ENCODE measurements around the gene TEX28.
"Not testable (repeated sequence)": the region's sequence is repeated elsewhere in the genome, so short reads cannot be mapped to it uniquely, and the experiment has no call there.

TEX28 gene

DNA sequence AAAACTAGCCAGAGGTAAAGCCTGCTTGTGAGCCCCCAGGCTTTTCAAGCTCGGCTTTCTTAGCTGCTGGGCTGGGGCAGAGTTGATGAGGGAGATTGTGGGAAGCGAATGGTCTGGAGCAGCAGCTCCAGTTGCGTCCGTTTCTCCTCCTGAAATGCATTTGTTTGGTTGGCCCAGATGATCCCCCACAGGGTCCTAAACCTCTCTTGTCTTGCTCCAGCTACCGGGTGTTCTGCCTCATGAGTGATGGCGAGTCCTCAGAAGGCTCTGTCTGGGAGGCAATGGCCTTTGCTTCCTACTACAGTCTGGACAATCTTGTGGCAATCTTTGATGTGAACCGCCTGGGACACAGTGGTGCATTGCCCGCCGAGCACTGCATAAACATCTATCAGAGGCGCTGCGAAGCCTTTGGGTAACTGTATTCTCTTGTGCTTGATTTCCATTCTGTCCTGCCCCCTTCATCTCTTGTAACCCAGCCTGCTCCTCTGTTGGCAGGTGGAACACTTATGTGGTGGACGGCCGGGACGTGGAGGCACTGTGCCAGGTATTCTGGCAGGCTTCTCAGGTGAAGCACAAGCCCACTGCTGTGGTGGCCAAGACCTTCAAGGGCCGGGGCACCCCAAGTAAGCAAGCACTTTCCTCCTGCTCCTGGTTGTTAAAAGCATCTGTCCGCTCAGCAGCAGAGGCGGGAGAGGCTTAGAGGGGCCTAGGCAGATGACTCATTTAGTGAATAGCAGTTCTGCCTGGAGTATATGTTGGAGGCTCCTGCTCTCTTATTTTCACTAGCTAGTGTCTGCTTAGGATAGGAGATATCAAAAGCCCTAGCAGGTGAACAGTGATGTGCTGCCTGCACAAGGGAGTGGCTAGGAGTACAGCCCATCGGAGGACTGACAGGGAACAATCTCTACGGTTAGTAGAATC, 16.0 kb upstream of the TEX28 start:
- DNase-seq, result no peak

DNA sequence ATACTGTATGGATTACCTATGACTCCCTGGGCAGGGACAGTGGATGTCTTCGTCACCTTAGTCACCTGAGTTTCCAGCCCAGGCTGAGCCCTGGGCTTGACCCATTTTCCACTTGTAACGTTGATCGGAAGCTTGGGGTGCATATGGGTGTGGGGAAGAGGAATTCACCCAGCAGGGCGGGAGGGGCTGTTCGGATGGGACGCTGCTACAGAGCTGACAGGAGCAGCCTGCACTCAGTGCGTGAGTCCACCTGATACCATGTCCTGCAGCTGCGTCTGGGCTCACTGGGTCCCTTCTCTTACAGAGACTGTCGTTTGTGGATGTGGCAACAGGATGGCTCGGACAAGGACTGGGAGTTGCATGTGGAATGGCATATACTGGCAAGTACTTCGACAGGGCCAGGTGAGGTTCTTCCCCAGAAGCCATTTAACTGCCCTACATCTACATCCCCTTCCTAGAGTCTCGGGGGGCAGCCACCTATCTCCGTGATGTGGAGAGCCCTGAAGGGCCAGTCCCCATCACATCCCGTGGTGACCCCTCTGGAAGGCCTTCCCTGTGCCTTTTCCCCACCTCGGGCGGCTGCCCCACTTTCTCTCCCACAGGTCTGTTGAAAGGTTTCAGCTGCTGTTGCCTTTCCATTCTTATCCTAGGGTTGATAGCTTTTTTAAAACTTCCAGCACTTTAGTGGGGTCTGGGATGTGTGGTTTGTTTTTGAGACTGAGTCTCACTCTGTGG, 14.3 kb upstream of the TEX28 start:
- no peak for DNase-seq

DNA sequence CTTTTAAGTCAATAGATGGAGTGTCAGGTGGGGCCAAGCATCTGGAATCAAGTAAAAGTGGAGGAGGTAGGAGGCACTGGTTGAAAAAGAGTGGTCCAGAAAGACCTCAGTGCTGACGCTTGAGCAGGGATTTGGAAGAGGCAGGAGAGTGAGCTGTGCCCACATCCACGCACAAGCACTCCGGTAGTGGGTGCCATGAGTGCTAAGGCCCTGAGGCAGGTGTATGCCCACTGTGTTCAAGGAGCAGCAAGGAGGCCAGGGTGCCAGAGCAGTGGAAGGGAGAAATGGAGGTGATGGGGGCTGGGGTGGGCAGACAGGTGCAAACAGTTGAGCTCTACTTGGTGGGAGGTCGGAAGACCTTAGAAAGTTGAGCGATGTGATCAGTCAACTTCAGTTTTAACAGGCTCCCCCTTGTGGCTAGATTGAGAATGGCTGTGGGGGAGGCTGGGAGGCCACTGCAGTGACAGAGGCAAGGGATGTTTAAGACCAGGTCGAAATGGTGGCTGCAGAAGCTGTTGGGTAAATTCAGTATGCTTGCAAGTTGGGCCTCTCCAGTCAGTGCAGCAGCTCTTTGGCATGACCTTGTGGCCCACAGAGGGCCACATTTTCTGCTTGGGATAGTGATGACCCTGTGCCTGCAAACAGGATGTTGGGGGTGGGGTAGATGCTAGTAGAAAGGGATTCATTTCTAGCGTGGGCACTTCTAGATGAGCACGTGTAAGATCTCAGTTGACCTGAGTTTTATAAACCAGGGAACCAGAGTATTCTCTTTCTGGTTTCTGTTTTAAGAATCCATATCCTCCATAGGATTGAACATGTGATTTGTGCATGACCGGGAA, 13.4 kb upstream of the TEX28 start:
- peak in 20 of 56 donors; percentile 1 to 45 (median 8) for DNase-seq

DNA sequence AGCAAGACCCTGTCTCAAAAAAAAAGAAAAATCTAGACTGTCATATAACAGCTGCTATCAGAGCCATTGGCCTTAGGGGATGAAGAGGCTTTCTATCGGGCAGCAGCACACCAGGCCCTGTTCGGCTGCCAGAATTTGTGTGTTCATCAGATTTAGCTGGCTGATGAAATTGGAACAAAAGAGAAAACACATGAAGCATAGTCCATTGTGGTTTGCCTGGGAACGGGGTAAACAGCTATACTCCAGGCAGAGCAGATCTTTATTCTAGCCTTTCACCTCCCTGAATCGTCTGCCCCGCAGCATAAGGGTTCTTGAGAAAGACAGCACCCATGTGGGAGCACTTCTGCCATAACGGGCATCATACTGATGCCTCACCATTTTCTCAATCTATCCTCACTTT, 12.3 kb upstream of the TEX28 start:
- DNase-seq, result peak in 7 of 56 donors; percentile 2 to 15 (median 3)

DNA sequence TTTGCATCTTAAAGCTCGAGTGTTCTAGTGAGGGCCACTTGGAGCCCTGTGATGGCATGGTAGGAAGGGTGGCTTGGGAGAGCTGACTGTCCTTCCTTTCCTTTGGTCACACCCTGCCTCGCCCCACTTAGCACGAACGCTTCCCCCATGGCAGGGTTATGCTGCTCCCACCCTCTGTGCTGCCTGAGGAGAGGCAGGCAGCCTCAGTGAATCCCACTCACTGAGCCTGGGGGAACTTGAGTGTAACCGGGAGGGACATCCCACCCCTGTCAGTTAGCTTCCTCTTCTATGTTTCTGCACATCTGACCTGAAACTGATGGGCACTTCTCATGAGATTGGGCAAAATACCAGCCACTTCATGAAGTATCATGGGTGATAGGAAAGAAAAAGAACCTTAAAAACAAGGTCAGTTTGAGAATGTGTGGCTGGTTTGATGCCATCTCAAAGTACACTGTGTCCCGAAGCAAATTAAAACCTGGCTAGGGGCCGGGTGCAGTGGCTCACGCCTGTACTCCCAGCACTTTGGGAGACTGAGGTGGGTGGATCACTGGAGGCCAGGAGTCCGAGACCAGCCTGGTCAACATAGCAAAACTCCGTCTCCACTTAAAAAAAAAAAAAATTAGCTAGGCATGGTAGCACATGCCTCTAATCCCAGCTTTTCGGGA, 10.7 kb upstream of the TEX28 start:
- no peak for DNase-seq

DNA sequence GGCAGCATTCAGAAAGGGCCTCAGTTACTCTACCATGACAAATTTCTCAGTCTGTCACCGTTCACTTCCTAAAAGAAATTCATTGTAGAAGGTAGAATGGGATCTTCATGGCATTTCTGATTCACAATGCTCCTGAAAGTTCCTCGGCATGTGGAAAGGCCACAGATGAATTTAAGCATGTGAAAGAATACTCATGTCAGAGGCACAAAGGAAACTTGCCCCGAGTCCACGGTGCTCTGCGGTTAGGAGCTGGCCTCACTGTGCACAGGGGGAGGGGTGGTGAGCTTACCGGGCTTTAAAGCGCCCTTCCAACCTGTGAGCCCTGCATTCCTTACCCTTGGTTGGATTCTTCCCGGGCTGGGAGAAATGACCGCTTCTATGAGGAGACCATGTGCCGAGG, 9.9 kb upstream of the TEX28 start:
- no peak for DNase-seq

DNA sequence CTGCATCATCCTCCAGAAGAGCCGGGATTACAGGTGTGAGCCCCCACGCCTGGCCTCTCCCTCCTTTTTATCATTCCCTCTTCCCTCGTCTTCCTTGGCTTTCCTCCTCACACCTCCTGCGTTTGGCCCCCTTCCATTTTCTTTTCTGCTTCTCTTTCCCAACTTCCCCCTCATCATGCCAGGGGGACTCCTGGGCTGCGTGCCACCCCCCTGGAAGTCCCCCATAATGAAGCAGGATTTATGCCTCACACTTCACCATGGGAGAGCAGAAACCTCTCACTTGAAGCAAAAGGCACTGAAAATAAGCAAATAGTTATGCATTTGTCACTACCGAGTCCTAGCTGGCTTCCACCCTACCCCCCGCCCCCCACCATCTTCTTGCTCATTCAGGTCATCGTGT, 8.6 kb upstream of the TEX28 start:
- DNase-seq, result no peak

DNA sequence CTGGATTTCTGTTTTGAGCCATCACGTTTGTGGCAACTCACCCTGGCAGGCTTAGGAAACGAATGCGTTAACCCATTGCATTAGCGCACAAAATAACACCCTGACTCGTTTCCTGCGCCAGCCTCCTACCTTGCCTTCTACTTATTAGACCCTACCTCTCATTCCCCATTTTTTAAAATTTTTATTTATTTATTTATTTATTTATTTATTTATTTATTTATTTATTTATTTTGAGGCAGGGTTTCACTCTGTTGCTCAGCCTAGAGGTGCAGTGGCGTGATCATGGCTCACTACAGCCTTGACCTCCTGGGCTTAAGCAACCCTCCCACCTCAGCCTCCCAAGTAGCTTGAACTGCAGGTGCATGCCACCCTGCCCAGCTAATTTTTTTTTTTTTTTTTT, 8.1 kb upstream of the TEX28 start:
- not testable (repeated sequence) for DNase-seq

DNA sequence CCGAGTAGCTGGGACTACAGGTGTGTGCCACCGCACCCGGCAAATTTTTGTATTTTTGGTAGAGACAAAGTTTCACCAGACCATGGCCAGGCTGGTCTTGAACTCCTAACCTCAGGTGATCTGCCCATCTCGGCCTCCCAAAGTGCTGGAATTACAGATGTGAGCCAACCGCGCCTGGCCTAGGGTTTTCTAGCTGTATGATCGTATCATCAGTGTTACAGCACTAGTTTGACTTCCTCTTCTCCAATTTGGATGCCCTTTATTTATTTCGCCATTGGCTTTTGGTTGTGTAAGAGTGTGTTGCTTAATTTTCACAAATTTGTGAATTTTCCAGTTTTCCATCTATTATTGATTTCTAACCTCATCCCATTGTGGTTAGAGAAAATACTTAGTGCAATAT, 5.9 kb upstream of the TEX28 start:
- DNase-seq, result no peak

DNA sequence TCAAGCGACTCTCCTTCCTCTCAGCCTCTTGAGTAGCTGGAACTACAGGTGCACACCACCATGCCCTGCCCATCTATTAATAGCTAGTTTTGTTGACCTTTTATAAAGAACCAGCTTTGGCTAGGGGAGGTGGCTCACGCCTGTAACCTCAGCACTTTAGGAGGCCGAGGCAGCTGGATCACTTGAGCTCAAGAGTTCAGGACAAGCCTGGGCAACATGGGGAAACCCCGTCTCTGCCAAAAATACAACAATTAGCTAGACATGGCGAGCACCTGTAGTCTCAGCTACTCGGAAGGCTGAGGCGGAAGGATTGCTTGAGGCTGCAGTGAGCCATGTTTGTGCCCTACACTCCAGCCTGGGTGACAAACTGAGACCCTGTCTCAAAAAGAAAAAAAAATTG, 3.4 kb upstream of the TEX28 start:
- no peak for DNase-seq

DNA sequence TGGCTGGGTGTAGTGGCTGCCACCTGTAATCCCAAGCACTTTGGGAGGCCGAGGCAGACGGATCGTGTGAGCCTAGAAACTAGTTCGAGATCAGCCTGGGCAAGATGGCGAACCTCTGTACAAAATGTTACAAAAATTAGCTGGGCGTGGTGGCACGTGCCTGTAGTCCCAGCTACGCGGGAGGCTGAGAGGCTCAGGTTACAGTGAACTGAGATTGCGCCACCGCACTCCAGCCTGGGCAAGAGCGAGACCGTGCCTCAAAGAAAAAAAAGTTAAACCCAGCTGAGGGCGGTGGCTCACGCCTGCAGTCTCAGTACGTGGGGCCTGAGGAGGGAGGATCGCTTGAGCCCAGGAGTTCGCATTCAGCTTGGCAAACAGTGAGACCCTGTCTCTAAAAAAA, 1.8 kb upstream of the TEX28 start:
- no peak for DNase-seq

DNA sequence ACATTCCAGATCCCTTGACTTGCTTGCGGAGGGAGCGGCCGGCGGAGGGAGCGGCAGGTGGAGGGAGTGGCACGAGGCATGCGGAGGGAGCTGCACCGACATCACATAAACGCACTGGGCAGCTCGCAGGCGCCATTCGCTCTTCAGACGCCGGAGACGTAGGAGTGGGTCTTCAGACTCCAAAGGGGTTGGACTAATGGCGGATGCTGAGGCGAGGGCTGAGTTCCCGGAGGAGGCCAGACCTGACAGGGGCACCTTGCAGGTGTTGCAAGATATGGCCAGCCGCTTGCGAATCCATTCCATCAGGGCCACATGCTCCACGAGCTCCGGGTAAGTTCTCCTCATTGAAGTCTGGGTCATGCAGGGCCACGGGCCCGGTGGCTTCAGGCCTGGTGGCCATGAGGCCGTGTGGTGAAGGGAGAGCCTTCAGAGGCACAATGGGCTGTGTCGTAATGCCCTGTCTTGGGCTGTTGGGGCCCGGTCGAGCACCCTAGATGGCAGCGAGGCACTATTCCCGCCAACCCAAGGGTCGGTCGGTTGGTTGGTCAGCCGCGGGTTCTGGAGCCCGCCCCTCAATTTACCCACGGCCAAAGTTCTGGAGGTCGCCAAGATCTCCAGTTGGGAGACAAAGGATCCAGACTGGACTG, 863 bp upstream of the TEX28 start, which contains the start of gene TKTL1:
Gene TKTL1, plus strand, starts transcription at position 132 of the 647 bp plus-strand sequence. Its CDS starts 65 bp downstream, at position 197.
- DNase-seq, result no peak

DNA sequence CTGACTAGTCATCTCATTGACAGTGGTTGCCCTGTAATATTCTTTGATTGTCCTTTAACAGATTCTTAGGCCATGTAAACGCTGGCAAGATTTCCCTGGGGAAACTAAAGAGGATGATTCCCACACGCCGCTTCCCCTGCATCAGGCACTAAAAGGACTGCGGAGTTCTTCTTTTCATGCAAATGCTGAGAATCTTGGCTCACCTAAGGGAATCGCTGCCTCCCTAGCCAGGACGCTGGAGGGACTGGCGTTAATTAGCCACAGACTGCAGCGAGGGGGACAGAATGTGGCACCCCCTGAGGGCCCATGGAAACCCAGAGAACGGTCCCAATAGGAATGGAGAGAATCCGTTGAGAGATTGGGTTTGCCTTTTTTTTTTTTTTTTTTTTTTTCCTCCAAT, 8.5 kb downstream of the TEX28 start:
- DNase-seq, result not testable (repeated sequence)

DNA sequence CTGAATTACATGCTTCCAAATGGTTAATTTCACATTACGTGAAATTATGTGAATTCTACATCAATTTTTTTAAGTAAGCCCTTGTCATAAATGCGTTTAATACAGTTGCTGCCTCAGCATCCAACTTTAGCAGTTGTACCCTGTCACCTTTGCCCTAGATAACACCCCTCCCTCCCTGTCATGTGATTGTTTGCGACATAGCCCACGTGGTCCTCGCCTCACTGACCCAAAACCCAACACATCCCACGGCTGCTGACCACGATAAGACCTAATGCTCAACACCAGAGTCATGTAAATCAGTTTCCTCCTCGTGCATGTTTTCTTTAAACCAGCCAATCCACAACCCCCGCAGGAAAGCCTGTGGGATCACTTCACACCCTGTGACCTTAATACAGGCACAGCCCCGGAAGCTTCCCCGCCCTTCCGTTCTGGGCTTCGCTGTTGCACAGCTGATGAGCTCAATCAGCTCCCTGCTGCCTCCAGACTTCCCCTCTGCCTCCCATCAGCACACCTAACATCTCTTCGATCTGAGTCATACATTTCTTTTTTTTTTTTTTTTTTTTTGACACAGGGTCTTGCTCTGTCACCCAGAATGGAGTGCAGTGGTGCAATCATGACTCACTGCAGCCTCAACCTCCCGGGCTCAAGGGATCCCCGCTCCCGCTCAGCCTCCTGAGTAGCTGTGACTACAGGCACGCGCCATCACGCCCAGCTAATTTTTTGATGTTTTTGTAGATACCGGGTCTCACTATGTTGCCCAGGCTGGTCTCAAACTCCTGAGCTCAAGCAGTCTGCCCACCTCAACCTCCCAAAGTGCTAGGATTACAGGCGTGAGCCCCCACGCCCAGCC, 10.2 kb downstream of the TEX28 start:
- not testable (repeated sequence) for DNase-seq

DNA sequence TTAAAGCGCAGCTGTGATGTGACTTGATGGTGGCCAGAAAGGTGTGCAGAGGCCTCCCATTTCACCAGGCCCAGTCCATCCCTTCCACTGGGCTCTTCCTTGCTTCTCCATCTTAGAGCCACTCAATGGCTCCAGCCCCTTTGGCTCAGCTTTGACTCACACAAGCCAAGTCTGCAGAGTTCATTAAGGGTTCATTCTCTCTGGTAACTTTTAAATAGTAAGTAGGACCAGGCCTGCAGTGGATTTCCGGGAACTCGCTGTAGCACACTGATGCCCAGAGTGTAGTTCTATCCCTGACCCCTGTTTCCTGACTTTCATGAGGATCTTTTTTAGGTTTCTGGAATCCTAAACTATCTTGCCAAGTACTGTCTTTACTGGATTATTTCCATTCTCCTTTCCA, 25.7 kb downstream of the TEX28 start:
- not testable (repeated sequence) for DNase-seq

DNA sequence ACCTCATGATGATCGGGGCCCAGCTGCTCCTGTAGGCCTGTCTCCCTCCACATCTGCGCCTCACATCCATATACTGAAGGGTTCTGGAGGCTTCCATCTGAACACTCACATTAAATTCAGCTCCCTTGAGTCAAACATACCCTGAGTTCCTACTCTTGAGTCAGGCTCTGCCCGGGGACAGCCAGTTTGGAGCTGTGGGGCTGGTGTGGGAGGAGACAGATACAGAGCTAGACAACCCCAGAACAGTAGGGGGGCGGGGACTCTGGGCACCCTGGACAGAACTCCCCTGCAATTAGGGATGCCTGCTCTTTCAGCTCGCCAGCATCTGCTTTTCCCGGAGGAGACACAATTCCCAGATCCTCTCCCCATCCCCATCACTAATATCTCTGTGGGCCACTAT, 31.9 kb downstream of the TEX28 start:
- DNase-seq, result not testable (repeated sequence)

DNA sequence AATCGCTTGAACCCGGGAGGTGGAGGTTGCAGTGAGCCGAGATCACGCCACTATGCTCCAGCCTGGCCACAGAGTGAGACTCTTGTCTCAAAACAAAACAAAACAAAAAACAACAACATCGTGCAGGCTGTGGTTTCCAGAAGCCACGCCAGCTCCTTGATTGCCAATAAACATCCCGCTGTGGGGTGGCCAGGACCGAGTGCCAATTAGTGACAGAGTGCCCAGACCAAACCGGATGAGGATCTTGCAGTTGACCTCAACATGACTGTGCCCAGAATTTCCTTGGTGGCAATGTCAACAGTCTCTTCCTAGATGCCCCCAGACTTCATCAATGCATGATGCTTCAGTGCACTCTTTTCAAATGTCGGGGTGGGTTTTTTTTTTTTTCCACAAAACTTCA, 36.2 kb downstream of the TEX28 start:
- not testable (repeated sequence) for DNase-seq

DNA sequence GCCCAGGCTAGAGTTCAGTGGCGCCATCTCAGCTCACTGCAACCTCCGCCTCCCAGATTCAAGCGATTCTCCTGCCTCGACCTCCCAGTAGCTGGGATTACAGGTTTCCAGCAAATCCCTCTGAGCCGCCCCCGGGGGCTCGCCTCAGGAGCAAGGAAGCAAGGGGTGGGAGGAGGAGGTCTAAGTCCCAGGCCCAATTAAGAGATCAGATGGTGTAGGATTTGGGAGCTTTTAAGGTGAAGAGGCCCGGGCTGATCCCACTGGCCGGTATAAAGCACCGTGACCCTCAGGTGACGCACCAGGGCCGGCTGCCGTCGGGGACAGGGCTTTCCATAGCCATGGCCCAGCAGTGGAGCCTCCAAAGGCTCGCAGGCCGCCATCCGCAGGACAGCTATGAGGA, 37.6 kb downstream of the TEX28 start, which contains the start of gene OPN1MW3:
Gene OPN1MW3, plus strand, starts transcription at position 301 of the 400 bp plus-strand sequence. Its CDS starts 38 bp downstream, at position 339.
- DNase-seq, result not testable (repeated sequence)

DNA sequence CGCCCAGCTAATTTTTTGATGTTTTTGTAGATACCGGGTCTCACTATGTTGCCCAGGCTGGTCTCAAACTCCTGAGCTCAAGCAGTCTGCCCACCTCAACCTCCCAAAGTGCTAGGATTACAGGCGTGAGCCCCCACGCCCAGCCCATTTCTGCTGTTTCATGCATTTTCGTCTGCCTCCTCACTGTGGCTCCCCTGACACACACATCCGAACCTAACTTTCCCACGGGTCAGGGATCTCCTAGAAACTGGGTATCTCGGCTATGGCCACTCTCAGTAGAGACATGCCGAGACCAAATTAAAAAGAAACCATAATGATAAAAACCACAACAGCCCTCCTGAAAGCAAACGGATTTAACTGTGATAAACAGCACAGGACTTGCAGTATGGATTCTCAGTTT, 46.8 kb downstream of the TEX28 start:
- DNase-seq, result not testable (repeated sequence)

Data from amygdala (tissue), 56 donors.